ENCODE measurements around the gene SCLY. TPM values are rescaled to one million over a fixed set of nuclear protein-coding genes. Genes with fewer than 3 reads are reported as not detected.

SCLY gene
- polyA plus RNA-seq, 2 of the 4 experiments (the other 2 are of a cell fraction): 19.0 to 28.3 TPM

DNA sequence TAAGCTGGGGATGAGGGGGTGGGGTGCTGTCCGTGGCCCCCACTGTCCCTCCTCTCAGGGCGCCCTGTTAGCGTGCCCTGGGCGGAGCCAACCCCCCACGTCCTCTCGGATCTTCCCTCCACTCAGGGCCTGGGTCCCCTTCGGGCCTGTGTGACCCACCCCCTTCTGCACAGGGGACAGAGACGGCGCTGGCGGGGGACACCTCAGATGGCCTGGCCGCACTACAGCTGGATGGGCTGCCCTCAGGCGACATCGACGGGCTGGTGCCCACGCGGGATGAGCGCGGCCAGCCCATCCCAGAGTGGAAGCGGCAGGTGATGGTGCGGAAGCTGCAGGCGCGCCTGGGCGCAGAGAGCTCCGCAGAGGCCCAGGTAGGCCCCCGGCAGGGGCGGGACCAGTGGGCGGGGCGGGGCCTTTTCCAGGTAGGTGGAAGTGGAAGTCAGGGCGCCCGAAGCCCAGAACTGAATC is 67.8 kb downstream of the SCLY start:
- Histone ChIP-seq H3K4me1 (no peaks in the 10 kb centered on the region), H3K4me3 (no peak overlapping the region), H3K27ac (no peak overlapping the region), H3K9me3 (no peaks in the 10 kb centered on the region), H3K4me2 (no peak overlapping the region)
- POLR2A ChIA-PET: no interaction called here
- no peak for DNase-seq (ENCODE audit: low read depth in 1 of 2, low spot score in 1 of 2)
- CTCF ChIA-PET: no interaction called here
- no peak for ATAC-seq
- TF ChIP-seq, protein P1, sequence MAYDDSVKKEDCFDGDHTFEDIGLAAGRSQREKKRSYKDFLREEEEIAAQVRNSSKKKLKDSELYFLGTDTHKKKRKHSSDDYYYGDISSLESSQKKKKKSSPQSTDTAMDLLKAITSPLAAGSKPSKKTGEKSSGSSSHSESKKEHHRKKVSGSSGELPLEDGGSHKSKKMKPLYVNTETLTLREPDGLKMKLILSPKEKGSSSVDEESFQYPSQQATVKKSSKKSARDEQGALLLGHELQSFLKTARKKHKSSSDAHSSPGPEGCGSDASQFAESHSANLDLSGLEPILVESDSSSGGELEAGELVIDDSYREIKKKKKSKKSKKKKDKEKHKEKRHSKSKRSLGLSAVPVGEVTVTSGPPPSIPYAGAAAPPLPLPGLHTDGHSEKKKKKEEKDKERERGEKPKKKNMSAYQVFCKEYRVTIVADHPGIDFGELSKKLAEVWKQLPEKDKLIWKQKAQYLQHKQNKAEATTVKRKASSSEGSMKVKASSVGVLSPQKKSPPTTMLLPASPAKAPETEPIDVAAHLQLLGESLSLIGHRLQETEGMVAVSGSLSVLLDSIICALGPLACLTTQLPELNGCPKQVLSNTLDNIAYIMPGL (CRISPR knock-in tag; IDR thresholded peaks at IDR 0.05; ENCODE audit: borderline replicate concordance): no peak
- TF ChIP-seq CHD4 (IDR thresholded peaks at IDR 0.05; ENCODE audit: borderline replicate concordance) (no peak), RFX5 (IDR thresholded peaks at IDR 0.05) (no peak), SMC3 (IDR thresholded peaks at IDR 0.05) (no peak)
- TF ChIP-seq, protein P2, sequence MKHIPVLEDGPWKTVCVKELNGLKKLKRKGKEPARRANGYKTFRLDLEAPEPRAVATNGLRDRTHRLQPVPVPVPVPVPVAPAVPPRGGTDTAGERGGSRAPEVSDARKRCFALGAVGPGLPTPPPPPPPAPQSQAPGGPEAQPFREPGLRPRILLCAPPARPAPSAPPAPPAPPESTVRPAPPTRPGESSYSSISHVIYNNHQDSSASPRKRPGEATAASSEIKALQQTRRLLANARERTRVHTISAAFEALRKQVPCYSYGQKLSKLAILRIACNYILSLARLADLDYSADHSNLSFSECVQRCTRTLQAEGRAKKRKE (CRISPR knock-in tag; IDR thresholded peaks at IDR 0.05; ENCODE audit: low read depth): no peak
- TF ChIP-seq, protein P3, sequence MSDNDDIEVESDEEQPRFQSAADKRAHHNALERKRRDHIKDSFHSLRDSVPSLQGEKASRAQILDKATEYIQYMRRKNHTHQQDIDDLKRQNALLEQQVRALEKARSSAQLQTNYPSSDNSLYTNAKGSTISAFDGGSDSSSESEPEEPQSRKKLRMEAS (IDR thresholded peaks at IDR 0.05): no peak
- no CpG with 5 or more reads among the region's 30 CpGs for WGBS (ENCODE audit: missing lambda C conversion rate)
- no peak for FAIRE-seq

DNA sequence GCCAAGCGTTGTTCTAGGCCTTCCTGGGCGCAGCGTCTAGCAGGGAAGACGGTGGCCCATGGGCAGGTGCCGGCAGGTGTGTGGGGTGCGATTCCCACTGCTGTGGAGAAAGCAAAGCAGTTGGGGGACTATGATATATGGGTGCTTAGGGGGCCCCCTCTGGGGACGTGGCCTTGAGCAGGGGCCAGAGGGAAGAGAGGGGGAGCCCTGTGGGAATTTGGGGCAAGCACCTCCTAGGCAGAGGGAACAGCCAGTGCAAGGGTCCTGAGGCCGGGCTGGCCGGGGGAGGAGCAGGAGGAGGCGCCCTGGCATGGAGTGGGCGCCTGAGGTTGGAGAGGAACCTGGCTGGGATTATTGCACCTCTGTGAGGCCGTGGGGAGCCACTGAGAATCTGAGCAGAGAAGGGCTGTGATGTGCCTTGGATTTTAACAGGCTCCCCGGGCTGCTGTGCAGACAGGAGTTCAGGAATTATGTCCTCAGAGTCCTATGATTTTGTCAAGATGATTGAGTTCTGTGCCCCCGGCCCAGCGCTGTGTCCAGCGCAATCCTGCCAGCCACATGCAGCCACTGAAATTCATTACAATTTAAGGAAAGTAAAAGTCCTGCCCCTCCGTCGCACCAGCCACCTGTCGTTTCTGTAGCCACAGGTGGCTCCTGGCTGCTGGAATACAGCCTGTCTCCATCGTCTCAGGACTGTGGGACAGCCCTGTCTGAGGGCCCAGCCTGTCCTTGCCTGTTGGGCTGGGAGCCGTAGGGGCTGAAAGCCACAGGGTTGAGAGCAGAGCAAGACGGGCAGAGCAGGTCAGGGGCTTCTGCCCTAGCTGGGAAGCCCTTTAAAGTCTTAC is 68.6 kb downstream of the SCLY start:
- Histone ChIP-seq H3K4me3 (no peak overlapping the region), H3K4me2 (no peak overlapping the region), H3K4me1 (no peaks in the 10 kb centered on the region), H3K9me3 (no peaks in the 10 kb centered on the region), H3K27ac (no peak overlapping the region)
- TF ChIP-seq ZC3H11A (IDR thresholded peaks at IDR 0.05) (no peak), KDM5A (IDR thresholded peaks at IDR 0.05) (no peak), HDAC2 (IDR thresholded peaks at IDR 0.05) (no peak), EHMT2 (IDR thresholded peaks at IDR 0.05; ENCODE audit: low read depth) (no peak), FOSL2 (IDR thresholded peaks at IDR 0.05) (no peak), FOSL2 (CRISPR knock-in tag; IDR thresholded peaks at IDR 0.05) (no peak), HOXB13 (CRISPR knock-in tag; IDR thresholded peaks at IDR 0.05; ENCODE audit: low read depth) (no peak)
- ChIA-PET CTCF (no interaction called here), POLR2A (no interaction called here)
- FAIRE-seq (no peak), ATAC-seq (no peak), DNase-seq (ENCODE audit: low read depth in 1 of 2, low spot score in 1 of 2) (no peak)
- WGBS (ENCODE audit: missing lambda C conversion rate): 73% methylated on average over 21 of the region's 22 CpGs

DNA sequence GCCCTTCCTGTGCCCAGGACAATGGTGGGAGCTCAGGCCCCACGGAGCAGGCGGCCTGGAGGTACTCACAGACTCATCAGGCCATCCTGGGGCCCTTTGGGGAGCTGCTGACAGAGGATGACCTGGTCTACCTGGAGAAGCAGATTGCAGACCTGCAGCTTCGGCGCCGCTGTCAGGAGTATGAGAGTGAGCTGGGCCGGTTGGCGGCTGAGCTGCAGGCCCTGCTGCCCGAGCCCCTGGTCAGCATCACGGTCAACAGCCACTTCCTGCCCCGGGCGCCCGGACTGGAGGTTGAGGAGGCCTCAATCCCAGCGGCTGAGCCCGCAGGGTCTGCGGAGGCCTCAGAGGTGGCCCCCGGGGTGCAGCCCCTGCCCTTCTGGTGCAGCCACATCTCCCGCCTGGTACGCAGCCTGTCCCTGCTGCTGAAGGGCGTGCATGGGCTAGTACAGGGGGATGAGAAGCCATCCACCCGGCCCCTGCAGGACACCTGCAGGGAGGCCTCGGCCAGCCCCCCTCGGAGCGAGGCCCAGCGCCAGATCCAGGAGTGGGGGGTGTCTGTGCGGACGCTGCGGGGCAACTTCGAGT is 69.4 kb downstream of the SCLY start:
- Histone ChIP-seq H3K27ac (no peak overlapping the region), H3K4me1 (no peaks in the 10 kb centered on the region), H3K9me3 (no peaks in the 10 kb centered on the region), H3K4me2 (no peak overlapping the region), H3K4me3 (no peak overlapping the region)
- no peak for DNase-seq (ENCODE audit: low read depth in 1 of 2, low spot score in 1 of 2)
- no peak for TF ChIP-seq HOXB13 (CRISPR knock-in tag; IDR thresholded peaks at IDR 0.05; ENCODE audit: low read depth)
- TF ChIP-seq RARB (CRISPR knock-in tag; IDR thresholded peaks at IDR 0.05): no peak
- TF ChIP-seq JUN (IDR thresholded peaks at IDR 0.05): no peak
- TF ChIP-seq, protein P4, sequence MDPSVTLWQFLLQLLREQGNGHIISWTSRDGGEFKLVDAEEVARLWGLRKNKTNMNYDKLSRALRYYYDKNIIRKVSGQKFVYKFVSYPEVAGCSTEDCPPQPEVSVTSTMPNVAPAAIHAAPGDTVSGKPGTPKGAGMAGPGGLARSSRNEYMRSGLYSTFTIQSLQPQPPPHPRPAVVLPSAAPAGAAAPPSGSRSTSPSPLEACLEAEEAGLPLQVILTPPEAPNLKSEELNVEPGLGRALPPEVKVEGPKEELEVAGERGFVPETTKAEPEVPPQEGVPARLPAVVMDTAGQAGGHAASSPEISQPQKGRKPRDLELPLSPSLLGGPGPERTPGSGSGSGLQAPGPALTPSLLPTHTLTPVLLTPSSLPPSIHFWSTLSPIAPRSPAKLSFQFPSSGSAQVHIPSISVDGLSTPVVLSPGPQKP (IDR thresholded peaks at IDR 0.05; ENCODE audit: low read depth, low read length): no peak
- TF ChIP-seq, protein P2 (CRISPR knock-in tag; IDR thresholded peaks at IDR 0.05; ENCODE audit: low read depth): no peak
- no peak for TF ChIP-seq NR3C1 (IDR thresholded peaks at IDR 0.05)
- CTCF ChIA-PET: no interaction called here
- POLR2A ChIA-PET: no interaction called here
- WGBS (ENCODE audit: missing lambda C conversion rate): 81% methylated on average over 6 of the region's 28 CpGs
- no peak for ATAC-seq
- no peak for FAIRE-seq
